HEK293 (cell line): Measurements from ENCODE around the gene HEXIM1.

Source experiments
- CTCF ChIP-seq: fragments of 450-650 bp; formaldehyde crosslinking; IDR thresholded peaks from 2 replicates; pipeline ENCODE4 v1.5.1; 2016; ENCODE audit warnings: missing biosample characterization, missing genetic modification characterization
- PATZ1 ChIP-seq: fragments of 450-650 bp; formaldehyde crosslinking; IDR thresholded peaks from 2 replicates; pipeline ENCODE4 v1.5.1; 2016; ENCODE audit warnings: missing biosample characterization, missing genetic modification characterization
- YY1 ChIP-seq: fragments of 450-650 bp; formaldehyde crosslinking; IDR thresholded peaks from 2 replicates; pipeline ENCODE4 v1.5.1; 2018; ENCODE audit warnings: missing biosample characterization, missing genetic modification characterization
- ZNF138 ChIP-seq: fragments of 450-650 bp; formaldehyde crosslinking; IDR thresholded peaks from 2 replicates; pipeline ENCODE4 v1.5.1; 2016; ENCODE audit warnings: missing biosample characterization, missing genetic modification characterization, borderline replicate concordance
- ZNF155 ChIP-seq: fragments of 450-650 bp; formaldehyde crosslinking; IDR thresholded peaks from 2 replicates; pipeline ENCODE4 v1.5.1; 2016; ENCODE audit warnings: missing biosample characterization, missing genetic modification characterization
- ZNF174 ChIP-seq: fragments of 450-650 bp; formaldehyde crosslinking; IDR thresholded peaks from 2 replicates; pipeline ENCODE4 v1.5.0; 2017; ENCODE audit warnings: missing biosample characterization, mild to moderate bottlenecking, missing genetic modification characterization
- ZNF23 ChIP-seq: fragments of 450-650 bp; formaldehyde crosslinking; IDR thresholded peaks from 2 replicates; pipeline ENCODE4 v1.5.1; 2016; ENCODE audit warnings: missing biosample characterization, missing genetic modification characterization, borderline replicate concordance
- ZNF274 ChIP-seq, 2 experiments: fragments of 200-500 bp in 1 of 2; fragments of 450-650 bp in 1 of 2; sonication (Bioruptor generic) in 1 of 2; formaldehyde crosslinking in 1 of 2; IDR thresholded peaks; 2 replicates each; pipeline versions ENCODE4 v1.5.1 to v1.6.1; 2014 to 2016; ENCODE audit warnings: borderline replicate concordance in 1 of 2, inconsistent platforms in 1 of 2, low read length in 1 of 2, missing biosample characterization in 1 of 2, missing genetic modification characterization in 1 of 2
- ZNF555 ChIP-seq: fragments of 450-650 bp; formaldehyde crosslinking; conservative IDR thresholded peaks from 2 replicates; pipeline ENCODE4 v1.5.1; 2017; ENCODE audit warnings: missing biosample characterization, mild to moderate bottlenecking, missing genetic modification characterization, inconsistent platforms
- TF ChIP-seq, protein P1 (sequence below): fragments of 450-650 bp; formaldehyde crosslinking; IDR thresholded peaks from 2 replicates; pipeline ENCODE4 v1.5.1; 2016; ENCODE audit warnings: missing biosample characterization, missing genetic modification characterization, borderline replicate concordance
- TF ChIP-seq, protein P2 (sequence below): fragments of 450-650 bp; formaldehyde crosslinking; IDR thresholded peaks from 2 replicates; pipeline ENCODE4 v1.5.1; 2016; ENCODE audit warnings: missing biosample characterization, missing genetic modification characterization

DNA sequence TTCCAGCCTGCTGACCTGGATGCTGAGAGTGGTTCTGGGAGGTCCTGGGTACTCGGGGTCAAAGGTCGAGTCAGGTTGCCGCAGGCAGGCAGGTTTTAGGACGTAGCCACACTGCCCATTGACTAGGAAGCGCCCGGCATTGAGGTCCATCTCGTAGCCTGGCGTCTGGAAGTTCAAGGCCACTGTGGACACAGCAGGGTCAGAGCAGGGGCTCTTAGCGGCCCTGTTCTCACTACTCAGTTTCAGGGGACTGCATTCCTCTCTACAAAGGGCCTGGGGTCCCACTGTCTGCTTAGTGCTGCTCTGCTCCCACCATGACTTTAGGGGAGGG lies 34.9 kb upstream of the HEXIM1 start:
- TF ChIP-seq ZNF174 = no peak
- no peak for TF ChIP-seq ZNF555 (tag by site-specific recombination)
- no peak for TF ChIP-seq ZNF23 (tag by site-specific recombination)
- TF ChIP-seq CTCF (tag by site-specific recombination) = no peak
- TF ChIP-seq ZNF155 (tag by site-specific recombination) = no peak
- TF ChIP-seq, protein P1, sequence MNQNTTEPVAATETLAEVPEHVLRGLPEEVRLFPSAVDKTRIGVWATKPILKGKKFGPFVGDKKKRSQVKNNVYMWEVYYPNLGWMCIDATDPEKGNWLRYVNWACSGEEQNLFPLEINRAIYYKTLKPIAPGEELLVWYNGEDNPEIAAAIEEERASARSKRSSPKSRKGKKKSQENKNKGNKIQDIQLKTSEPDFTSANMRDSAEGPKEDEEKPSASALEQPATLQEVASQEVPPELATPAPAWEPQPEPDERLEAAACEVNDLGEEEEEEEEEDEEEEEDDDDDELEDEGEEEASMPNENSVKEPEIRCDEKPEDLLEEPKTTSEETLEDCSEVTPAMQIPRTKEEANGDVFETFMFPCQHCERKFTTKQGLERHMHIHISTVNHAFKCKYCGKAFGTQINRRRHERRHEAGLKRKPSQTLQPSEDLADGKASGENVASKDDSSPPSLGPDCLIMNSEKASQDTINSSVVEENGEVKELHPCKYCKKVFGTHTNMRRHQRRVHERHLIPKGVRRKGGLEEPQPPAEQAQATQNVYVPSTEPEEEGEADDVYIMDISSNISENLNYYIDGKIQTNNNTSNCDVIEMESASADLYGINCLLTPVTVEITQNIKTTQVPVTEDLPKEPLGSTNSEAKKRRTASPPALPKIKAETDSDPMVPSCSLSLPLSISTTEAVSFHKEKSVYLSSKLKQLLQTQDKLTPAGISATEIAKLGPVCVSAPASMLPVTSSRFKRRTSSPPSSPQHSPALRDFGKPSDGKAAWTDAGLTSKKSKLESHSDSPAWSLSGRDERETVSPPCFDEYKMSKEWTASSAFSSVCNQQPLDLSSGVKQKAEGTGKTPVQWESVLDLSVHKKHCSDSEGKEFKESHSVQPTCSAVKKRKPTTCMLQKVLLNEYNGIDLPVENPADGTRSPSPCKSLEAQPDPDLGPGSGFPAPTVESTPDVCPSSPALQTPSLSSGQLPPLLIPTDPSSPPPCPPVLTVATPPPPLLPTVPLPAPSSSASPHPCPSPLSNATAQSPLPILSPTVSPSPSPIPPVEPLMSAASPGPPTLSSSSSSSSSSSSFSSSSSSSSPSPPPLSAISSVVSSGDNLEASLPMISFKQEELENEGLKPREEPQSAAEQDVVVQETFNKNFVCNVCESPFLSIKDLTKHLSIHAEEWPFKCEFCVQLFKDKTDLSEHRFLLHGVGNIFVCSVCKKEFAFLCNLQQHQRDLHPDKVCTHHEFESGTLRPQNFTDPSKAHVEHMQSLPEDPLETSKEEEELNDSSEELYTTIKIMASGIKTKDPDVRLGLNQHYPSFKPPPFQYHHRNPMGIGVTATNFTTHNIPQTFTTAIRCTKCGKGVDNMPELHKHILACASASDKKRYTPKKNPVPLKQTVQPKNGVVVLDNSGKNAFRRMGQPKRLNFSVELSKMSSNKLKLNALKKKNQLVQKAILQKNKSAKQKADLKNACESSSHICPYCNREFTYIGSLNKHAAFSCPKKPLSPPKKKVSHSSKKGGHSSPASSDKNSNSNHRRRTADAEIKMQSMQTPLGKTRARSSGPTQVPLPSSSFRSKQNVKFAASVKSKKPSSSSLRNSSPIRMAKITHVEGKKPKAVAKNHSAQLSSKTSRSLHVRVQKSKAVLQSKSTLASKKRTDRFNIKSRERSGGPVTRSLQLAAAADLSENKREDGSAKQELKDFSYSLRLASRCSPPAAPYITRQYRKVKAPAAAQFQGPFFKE (tag by site-specific recombination) = no peak
- no peak for TF ChIP-seq ZNF138 (tag by site-specific recombination)
- no peak for TF ChIP-seq ZNF274 (IDR thresholded peaks at IDR 0.05; ENCODE audit: low read length)
- TF ChIP-seq ZNF274 (tag by site-specific recombination; IDR thresholded peaks at IDR 0.05; ENCODE audit: borderline replicate concordance) = no peak
- TF ChIP-seq, protein P2, sequence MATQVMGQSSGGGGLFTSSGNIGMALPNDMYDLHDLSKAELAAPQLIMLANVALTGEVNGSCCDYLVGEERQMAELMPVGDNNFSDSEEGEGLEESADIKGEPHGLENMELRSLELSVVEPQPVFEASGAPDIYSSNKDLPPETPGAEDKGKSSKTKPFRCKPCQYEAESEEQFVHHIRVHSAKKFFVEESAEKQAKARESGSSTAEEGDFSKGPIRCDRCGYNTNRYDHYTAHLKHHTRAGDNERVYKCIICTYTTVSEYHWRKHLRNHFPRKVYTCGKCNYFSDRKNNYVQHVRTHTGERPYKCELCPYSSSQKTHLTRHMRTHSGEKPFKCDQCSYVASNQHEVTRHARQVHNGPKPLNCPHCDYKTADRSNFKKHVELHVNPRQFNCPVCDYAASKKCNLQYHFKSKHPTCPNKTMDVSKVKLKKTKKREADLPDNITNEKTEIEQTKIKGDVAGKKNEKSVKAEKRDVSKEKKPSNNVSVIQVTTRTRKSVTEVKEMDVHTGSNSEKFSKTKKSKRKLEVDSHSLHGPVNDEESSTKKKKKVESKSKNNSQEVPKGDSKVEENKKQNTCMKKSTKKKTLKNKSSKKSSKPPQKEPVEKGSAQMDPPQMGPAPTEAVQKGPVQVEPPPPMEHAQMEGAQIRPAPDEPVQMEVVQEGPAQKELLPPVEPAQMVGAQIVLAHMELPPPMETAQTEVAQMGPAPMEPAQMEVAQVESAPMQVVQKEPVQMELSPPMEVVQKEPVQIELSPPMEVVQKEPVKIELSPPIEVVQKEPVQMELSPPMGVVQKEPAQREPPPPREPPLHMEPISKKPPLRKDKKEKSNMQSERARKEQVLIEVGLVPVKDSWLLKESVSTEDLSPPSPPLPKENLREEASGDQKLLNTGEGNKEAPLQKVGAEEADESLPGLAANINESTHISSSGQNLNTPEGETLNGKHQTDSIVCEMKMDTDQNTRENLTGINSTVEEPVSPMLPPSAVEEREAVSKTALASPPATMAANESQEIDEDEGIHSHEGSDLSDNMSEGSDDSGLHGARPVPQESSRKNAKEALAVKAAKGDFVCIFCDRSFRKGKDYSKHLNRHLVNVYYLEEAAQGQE (tag by site-specific recombination) = no peak
- TF ChIP-seq PATZ1 (tag by site-specific recombination) = no peak
- TF ChIP-seq YY1 (tag by site-specific recombination) = no peak
